Vagina (tissue), 2 donors: Measurements from ENCODE around the gene TAS2R19.

Experiments
- POLR2AphosphoS5 ChIP-seq, 2 donors: sonication (generic); formaldehyde crosslinking; IDR thresholded peaks; one replicate each; pipeline ENCODE4 v1.9.0; 2017; ENCODE audit warnings: antibody characterized with exemption in 2 of 2, mild to moderate bottlenecking in 2 of 2, low read depth in 1 of 2; ENCODE audit not compliant: insufficient read depth in 1 of 2
- TF ChIP-seq, protein P1 (sequence below), 3 experiments: fragments of 450-650 bp in 2 of 3; fragments of 200-600 bp in 1 of 3; sonication (generic) in 1 of 3; IDR thresholded peaks; one replicate each; pipeline ENCODE4 v1.5.1; 2017 to 2019; ENCODE audit warnings: antibody characterized with exemption in 3 of 3, mild to moderate bottlenecking in 2 of 3, moderate library complexity in 2 of 3

DNA sequence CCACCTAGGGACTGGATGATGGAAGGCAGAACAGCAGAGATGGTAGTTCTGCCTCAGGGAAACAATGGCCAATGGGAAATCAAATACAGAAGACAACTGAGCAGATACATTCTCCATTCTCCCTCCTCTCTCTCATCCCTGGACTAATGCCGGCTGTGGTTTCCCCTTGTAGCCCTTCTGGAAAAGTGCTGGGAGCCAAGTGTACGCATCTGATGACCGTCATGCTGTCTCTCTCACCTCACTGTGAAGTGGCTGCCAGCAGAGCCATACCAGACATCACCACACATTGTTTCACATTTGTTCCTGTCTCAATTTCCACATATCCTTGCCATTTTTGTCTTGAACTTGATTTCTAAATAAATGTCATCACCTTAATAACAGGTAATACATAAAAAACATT is 36.6 kb upstream of the TAS2R19 start:
- TF ChIP-seq, protein P1, sequence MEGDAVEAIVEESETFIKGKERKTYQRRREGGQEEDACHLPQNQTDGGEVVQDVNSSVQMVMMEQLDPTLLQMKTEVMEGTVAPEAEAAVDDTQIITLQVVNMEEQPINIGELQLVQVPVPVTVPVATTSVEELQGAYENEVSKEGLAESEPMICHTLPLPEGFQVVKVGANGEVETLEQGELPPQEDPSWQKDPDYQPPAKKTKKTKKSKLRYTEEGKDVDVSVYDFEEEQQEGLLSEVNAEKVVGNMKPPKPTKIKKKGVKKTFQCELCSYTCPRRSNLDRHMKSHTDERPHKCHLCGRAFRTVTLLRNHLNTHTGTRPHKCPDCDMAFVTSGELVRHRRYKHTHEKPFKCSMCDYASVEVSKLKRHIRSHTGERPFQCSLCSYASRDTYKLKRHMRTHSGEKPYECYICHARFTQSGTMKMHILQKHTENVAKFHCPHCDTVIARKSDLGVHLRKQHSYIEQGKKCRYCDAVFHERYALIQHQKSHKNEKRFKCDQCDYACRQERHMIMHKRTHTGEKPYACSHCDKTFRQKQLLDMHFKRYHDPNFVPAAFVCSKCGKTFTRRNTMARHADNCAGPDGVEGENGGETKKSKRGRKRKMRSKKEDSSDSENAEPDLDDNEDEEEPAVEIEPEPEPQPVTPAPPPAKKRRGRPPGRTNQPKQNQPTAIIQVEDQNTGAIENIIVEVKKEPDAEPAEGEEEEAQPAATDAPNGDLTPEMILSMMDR (IDR thresholded peaks at IDR 0.05): no peak
- TF ChIP-seq POLR2AphosphoS5 (IDR thresholded peaks at IDR 0.05; ENCODE audit: insufficient read depth in 1 of 2, low read depth in 1 of 2): no peak
